OCI-LY1 (cell line): ENCODE measurements around the gene IL13.

ENCODE experiments used
- EZH2 ChIP-seq: fragments of 200-600 bp; sonication (generic), shearing (Covaris generic); IDR thresholded peaks from 2 replicates; pipeline ENCODE4 v1.8.0; 2017; ENCODE audit warnings: borderline replicate concordance, mixed run types, mild to moderate bottlenecking, antibody characterized with exemption, low read length, moderate library complexity, mixed read lengths
- TF ChIP-seq, protein P1 (sequence below): fragments of 200-600 bp; sonication (generic), shearing (Covaris generic); IDR thresholded peaks from 2 replicates; pipeline ENCODE4 v1.5.1; 2017; ENCODE audit warnings: mild to moderate bottlenecking, antibody characterized with exemption, low read length, moderate library complexity, mixed read lengths

DNA sequence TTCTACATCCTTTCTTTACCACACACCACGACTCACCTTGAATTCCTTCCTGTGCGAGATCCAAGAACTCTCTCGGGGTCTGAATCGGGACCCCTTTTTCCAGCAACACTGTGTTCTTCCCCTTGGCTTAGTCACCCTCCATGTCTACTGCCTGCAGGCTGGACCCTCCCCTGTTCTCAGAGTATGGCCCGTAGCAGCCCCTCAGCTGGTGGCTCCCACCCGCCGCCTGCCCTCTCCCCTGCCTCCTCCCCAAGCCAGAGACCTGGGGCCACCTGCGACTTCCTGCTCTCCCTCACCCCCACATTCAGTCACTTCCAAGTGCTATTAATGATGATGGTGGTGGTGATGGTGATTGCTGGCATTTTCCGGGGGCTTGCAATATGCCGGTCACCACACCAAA is 9.3 kb downstream of the IL13 start:
- TF ChIP-seq, protein P1, sequence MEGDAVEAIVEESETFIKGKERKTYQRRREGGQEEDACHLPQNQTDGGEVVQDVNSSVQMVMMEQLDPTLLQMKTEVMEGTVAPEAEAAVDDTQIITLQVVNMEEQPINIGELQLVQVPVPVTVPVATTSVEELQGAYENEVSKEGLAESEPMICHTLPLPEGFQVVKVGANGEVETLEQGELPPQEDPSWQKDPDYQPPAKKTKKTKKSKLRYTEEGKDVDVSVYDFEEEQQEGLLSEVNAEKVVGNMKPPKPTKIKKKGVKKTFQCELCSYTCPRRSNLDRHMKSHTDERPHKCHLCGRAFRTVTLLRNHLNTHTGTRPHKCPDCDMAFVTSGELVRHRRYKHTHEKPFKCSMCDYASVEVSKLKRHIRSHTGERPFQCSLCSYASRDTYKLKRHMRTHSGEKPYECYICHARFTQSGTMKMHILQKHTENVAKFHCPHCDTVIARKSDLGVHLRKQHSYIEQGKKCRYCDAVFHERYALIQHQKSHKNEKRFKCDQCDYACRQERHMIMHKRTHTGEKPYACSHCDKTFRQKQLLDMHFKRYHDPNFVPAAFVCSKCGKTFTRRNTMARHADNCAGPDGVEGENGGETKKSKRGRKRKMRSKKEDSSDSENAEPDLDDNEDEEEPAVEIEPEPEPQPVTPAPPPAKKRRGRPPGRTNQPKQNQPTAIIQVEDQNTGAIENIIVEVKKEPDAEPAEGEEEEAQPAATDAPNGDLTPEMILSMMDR, result no peak
- TF ChIP-seq EZH2, result no peak
